Measurements from ENCODE around the gene BMPR1A. TPM values are rescaled to one million over a fixed set of nuclear protein-coding genes. Genes with fewer than 3 reads are reported as not detected.
A peak's percentile ranks its signal among the peaks of the same experiment; 100 is the strongest.
"Not testable (repeated sequence)": the region's sequence is repeated elsewhere in the genome, so short reads cannot be mapped to it uniquely, and the experiment has no call there.

BMPR1A gene
- polyA plus RNA-seq, 4 donors, result 64.3 to 89.4 (median 78.2) TPM

GRCh38 chr10:86728056-86728455 lies 28.4 kb upstream of the BMPR1A start:
- DNase-seq (ENCODE audit: low read depth in 4 of 4, low spot score in 3 of 4), result no peak

DNA sequence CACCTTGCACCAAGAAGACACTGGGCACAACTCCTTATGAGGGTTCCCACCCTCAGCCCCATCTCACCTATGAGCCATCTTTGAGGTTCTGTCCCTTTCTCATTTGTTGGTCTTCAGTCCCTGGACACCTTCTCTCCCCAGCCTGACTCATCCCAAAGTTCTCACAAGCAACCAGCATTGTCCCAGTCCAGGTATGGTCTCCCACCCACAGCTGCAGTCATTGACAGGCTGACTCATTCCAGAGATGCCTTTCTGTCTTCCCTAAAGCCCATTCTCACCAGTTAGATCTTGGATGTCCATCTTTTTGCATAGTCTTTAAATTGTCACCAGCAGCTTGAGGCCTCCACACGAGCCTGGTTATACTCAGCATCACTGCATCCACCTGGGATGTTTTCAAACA lies 26.7 kb upstream of the BMPR1A start:
- DNase-seq (ENCODE audit: low read depth in 4 of 4, low spot score in 3 of 4), result no peak

DNA sequence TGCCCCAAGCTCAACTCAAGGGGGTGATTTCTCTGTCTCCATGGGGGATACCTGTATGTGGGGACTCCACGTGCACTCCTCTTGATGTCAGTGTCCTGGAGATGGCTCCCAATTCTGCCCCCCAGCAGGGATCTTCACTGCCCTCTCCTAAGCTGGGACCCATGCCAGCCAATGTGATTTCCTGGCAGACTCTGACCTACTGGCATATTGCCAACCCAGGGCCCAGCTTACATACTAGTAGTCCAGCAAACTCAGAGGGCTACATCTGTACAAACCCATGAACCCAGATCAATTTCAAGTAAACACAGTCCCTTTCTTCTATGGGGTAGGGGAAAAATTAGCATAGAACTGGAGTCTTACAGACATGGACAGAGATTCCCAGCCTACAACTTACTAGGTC lies 26.2 kb upstream of the BMPR1A start:
- no peak for DNase-seq (ENCODE audit: low read depth in 4 of 4, low spot score in 3 of 4)

- no peak for DNase-seq (ENCODE audit: low read depth in 4 of 4, low spot score in 3 of 4)
These were observed 23.6 kb upstream of the BMPR1A start for GRCh38 chr10:86732771-86733170.

GRCh38 chr10:86733260-86733671 lies 23.2 kb upstream of the BMPR1A start:
- no peak for DNase-seq (ENCODE audit: low read depth in 4 of 4, low spot score in 3 of 4)

GRCh38 chr10:86734207-86734988 lies 22.0 kb upstream of the BMPR1A start:
- DNase-seq (ENCODE audit: low read depth in 4 of 4, low spot score in 3 of 4), result no peak

DNA sequence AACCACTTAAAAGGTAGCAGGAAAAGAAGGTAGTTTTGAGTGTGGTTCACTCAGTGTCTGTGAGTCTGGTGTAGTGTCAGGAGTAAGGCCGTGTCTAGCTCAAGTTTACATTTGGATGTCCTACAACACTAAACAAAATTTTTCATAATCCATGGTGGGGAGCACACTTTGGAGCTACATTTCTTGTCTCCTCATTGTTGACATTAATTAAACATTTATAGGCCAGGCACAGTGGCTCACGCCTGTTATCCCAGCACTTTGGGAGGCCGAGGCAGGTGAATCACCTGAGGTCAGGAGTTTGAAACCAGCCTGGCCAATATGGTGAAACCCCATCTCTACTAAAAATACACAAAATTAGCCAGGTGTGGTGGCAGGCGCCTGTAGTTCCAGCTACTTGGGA lies 21.1 kb upstream of the BMPR1A start:
- DNase-seq (ENCODE audit: low read depth in 4 of 4, low spot score in 3 of 4), result not testable (repeated sequence)

GRCh38 chr10:86742230-86742629 lies 14.2 kb upstream of the BMPR1A start:
- DNase-seq (ENCODE audit: low read depth in 4 of 4, low spot score in 3 of 4), result no peak

GRCh38 chr10:86744067-86744725 lies 12.2 kb upstream of the BMPR1A start:
- DNase-seq (ENCODE audit: low read depth in 4 of 4, low spot score in 3 of 4), result no peak

DNA sequence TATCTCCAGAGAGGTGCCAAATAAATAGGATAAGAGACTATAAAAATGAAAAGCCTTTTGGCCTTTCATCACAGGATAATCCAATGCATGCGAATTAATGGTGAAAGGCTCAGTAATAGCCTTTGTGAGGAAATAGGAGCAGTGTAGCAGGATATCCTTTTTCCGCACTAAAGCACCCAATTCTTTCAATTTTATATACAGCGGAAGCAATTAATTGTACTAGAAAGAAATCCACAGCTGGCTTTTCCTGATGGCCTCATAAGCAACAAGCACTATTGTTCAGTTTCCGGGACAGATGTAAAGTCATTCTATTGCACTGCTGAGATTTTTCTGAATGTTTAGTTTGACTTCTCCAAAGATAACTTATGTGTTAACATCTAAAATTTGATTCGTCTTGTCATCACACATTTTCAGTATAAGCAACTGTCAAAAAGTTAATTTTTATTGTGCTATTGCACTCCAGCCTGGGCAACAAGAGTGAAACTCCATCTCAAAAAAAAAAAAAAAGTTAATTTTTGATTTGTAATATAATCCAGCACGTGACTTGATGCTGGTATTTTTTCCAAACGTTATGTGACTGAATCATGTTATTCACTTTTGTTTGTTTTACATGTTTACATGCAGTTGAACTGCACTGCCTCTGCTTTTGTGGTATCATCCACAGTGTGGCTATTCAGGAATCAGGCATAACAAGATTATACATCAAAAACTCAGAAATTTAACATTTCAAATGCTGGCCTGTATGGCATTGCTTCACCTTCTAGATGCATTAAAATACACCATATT lies 8.4 kb upstream of the BMPR1A start:
- no peak for DNase-seq (ENCODE audit: low read depth in 4 of 4, low spot score in 3 of 4)

DNA sequence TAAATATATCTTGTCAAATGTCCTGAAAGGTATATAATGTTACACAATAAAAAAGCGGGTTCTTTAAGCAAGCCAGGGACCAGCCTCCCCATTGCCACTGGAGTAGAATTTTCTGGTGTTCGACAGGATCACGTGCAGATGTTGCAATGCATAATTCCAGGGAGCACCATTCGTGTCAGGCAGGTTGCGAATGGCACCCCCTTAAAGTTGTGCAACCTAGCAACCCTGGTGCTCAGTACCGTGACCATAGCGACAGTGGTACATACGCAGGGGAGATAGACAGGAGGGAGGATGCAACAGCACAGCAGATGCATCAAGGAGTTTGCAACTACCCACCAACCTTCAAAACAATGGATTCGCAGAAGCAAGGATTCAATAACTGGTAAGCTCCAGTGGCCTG lies 6.6 kb upstream of the BMPR1A start:
- DNase-seq (ENCODE audit: low read depth in 4 of 4, low spot score in 3 of 4), result no peak

DNA sequence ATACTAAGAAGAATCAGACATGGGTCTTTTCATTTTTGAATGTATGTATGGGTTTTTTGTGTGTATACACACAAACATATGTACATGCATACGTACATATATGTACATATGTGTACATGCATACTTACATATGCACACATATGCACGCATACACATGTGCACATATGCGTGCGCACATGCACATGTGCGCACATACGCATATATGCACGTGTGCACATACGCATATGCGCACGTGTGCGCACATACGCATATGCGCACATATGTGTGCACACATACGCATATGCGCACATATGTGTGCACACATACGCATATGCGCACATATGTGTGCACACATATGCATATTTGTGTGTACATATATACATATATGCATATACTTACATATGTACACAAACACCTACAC lies 4.9 kb upstream of the BMPR1A start:
- DNase-seq (ENCODE audit: low read depth in 4 of 4, low spot score in 3 of 4), result no peak

GRCh38 chr10:86752311-86752710 lies 4.1 kb upstream of the BMPR1A start:
- DNase-seq (ENCODE audit: low read depth in 4 of 4, low spot score in 3 of 4), result no peak

DNA sequence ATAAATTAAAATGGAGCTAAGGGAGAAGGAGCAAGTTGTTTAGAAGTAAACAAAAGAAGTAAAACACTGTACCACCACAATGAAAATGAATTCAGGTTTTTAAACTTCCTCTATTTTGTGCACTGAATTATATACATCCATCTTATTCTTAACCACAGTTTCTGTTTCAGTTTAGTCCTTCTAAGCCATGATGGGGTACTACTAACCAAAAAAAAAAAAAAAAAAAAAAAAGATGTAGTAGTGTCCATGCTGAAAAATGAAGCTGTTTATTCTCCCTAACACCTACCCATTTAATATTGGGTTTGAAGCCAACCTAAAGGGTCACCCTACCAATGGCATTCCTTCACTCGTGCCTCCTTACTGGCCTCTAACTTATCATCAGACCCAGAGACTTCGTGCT lies 3.4 kb upstream of the BMPR1A start:
- no peak for DNase-seq (ENCODE audit: low read depth in 4 of 4, low spot score in 3 of 4)

GRCh38 chr10:86753638-86754434 lies 2.6 kb upstream of the BMPR1A start:
- no peak for DNase-seq (ENCODE audit: low read depth in 4 of 4, low spot score in 3 of 4)

DNA sequence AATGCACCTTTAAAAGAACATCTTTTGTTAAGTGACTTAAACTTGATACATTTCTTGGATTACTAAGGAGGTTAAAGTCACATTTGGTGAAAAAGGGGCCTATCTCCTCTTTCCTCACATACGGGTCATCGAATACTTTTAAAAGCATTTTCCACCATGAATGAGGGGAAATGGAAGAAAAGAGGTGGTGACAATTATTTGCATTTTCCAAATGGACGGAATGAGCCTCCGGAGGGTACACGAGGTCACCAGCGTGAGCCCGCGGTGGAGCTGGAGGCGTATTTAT lies 1.0 kb upstream of the BMPR1A start:
- no peak for DNase-seq (ENCODE audit: low read depth in 4 of 4, low spot score in 3 of 4)

DNA sequence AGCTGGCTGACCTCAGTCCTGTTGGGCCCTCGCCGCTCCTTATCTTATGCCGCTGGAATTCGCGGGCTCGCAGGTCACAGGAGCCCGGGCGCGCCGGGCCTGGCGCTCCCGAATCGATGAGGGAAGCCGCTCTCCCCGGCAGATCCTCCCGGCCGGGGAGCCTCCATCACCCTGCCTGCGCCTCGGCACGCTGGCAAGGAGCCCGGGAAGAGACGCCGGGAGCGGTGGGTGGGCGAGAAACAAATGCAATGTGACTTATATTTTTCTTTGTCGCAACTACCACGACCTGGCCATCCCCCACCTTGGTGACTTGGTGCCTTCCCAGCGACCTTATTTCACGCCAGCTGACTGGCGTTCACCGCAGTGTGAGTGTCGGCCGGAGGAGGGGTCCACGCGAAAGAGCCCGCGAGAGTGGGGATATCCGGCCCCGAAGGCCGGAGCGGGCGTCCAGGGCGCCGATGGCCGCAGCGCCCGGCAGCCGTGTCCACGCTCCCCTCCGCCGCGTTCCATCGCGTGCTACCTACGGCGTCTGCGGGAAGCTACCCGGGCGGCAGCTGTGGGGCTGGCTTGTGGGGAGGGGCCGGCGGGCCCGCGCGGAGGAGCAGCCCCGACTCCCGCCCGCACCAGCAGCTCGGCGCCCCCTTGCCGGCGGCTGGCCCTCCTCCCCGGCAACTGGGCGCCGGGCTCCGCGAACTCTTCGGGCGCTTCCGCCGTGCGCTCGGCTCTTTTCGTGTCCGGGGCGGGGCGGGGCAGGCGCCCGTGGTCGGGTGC lies 494 bp upstream of the BMPR1A start:
- DNase-seq (ENCODE audit: low read depth in 4 of 4, low spot score in 3 of 4), result peak in 3 of 4 donors; percentile 58 to 89 (median 87)

- DNase-seq (ENCODE audit: low read depth in 4 of 4, low spot score in 3 of 4), result peak in 3 of 4 donors; percentile 46 to 60 (median 60)
These were observed 924 bp downstream of the BMPR1A start for GRCh38 chr10:86757113-86757972.
